Panc1 (cell line): ENCODE results near the gene HAPLN1. TPM values are rescaled to one million over a fixed set of nuclear protein-coding genes. Genes with fewer than 3 reads are reported as not detected.

ENCODE experiments used
- ATAC-seq: fragments of 200-7000 bp; cut with Tn5 transposase; 2 replicates; pipeline ENCODE4 v1.9.1; 2020; ENCODE audit warnings: mild to moderate bottlenecking, moderate library complexity
- BruUV-seq: library from RNA; stranded (reverse); fragments of 400-500 nt; replicated peaks from 2 replicates; lab custom pipeline; 2021; lab: Mats Ljungman, UMichigan
- CTCF ChIA-PET: fragments of 300-600 bp; sonication (Branson Sonifier 250); formaldehyde crosslinking; loops from one replicate; lab custom pipeline; 2022; ENCODE audit warnings: antibody characterized with exemption; lab: Charles Lee
- POLR2A ChIA-PET: fragments of 300-600 bp; sonication (Branson Sonifier 250); formaldehyde crosslinking; loops from one replicate; lab custom pipeline; 2022; ENCODE audit warnings: antibody characterized with exemption; lab: Charles Lee
- DNase-seq: peaks from one replicate; pipeline ENCODE4 v3.0.0-alpha.2; 2010; ENCODE audit warnings: low read depth, low spot score
- H3K27ac ChIP-seq: 2 replicates; pipeline ENCODE4 v1.5.1; 2011; ENCODE audit warnings: mild to moderate bottlenecking, low read length, inconsistent platforms
- H3K27me3 ChIP-seq: fragments of 200-500 bp; sonication (Bioruptor generic); 2 replicates; pipeline ENCODE4 v1.6.0; 2014; ENCODE audit warnings: low read length, inconsistent platforms; ENCODE audit not compliant: control insufficient read depth, insufficient read depth
- H3K36me3 ChIP-seq: fragments of 200-500 bp; sonication (Bioruptor generic); 2 replicates; pipeline ENCODE4 v1.5.1; 2014; ENCODE audit warnings: inconsistent platforms, mild to moderate bottlenecking, low read length, moderate library complexity; ENCODE audit not compliant: control insufficient read depth, insufficient read depth
- H3K4me1 ChIP-seq: 2 replicates; pipeline ENCODE4 v1.5.1; 2011; ENCODE audit warnings: inconsistent platforms, mild to moderate bottlenecking, low read length, moderate library complexity; ENCODE audit not compliant: control insufficient read depth, insufficient read depth
- H3K4me3 ChIP-seq, 2 experiments: 2 replicates each; pipeline ENCODE4 v1.5.1; 2011 to 2012; ENCODE audit warnings: low read depth in 2 of 2, low read length in 2 of 2, mild to moderate bottlenecking in 2 of 2, inconsistent platforms in 1 of 2, moderate library complexity in 1 of 2
- H3K9me3 ChIP-seq: fragments of 200-500 bp; sonication (Bioruptor generic); 2 replicates; pipeline ENCODE4 v1.5.1; 2014; ENCODE audit warnings: low read depth, mild to moderate bottlenecking, inconsistent platforms, low read length, moderate library complexity; ENCODE audit not compliant: control insufficient read depth, insufficient read depth
- CTCF ChIP-seq: fragments of 450-650 bp; IDR thresholded peaks from 2 replicates; pipeline ENCODE4 v1.5.1; 2017; ENCODE audit warnings: mild to moderate bottlenecking
- POLR2AphosphoS5 ChIP-seq: IDR thresholded peaks from 2 replicates; pipeline ENCODE4 v1.6.1; 2012; ENCODE audit warnings: mild to moderate bottlenecking, low read depth, low read length, moderate library complexity
- REST ChIP-seq, 2 experiments: IDR thresholded peaks; 2 replicates each; pipeline ENCODE4 v1.6.1; 2011 to 2012; ENCODE audit warnings: low read depth in 2 of 2, control low read depth in 1 of 2, low read length in 1 of 2, mild to moderate bottlenecking in 1 of 2, moderate library complexity in 1 of 2; ENCODE audit not compliant: insufficient read depth in 1 of 2
- SIN3A ChIP-seq: IDR thresholded peaks from 2 replicates; pipeline ENCODE4 v1.6.1; 2012; ENCODE audit warnings: low read depth, mild to moderate bottlenecking, low read length, moderate library complexity, borderline replicate concordance; ENCODE audit not compliant: insufficient read depth
- TCF7L2 ChIP-seq: IDR thresholded peaks from 2 replicates; pipeline ENCODE4 v1.6.1; 2011; ENCODE audit warnings: mild to moderate bottlenecking, low read depth, low read length, inconsistent platforms
- in situ Hi-C: cut with HindIII; loops from 2 replicates; pipeline ENCODE4 v1.10.0; 2016; ENCODE audit warnings: low sequenced_read_pairs, low pct_unique_long_range_greater_than_20kb
- intact Hi-C: fragments of 100-400 bp; cut with micrococcal nuclease; formaldehyde crosslinking; loops from one replicate; pipeline ENCODE4 v1.10.0; 2022; ENCODE audit not compliant: unreplicated experiment
- total RNA-seq: library from RNA; stranded (reverse); gene quantifications from one replicate; pipeline ENCODE4 v1.2.1, GENCODE V29; 2021; ENCODE audit not compliant: unreplicated experiment

Gene HAPLN1
- total RNA-seq, 1 experiment from 2014 or later = 0.13 TPM

- Histone ChIP-seq H3K27me3 (no peaks in the 10 kb centered on the region), H3K27ac (no peak overlapping the region), H3K36me3 (no peaks in the 10 kb centered on the region), H3K4me3 (no peak overlapping the region), H3K4me1 (no peaks in the 10 kb centered on the region), H3K9me3 (no peaks in the 10 kb centered on the region)
- in situ Hi-C loops (no loop called here), intact Hi-C loops (no loop called here)
- TF ChIP-seq TCF7L2 = no peak
- TF ChIP-seq REST (IDR thresholded peaks at IDR 0.05; ENCODE audit: insufficient read depth in 1 of 2, low read depth in 2 of 2, low read length in 1 of 2) = no peak
- TF ChIP-seq CTCF = no peak
- no peak for TF ChIP-seq SIN3A
- TF ChIP-seq POLR2AphosphoS5 = no peak
- ChIA-PET POLR2A (no interaction called here), CTCF (no interaction called here)
- BruUV-seq = no TSS peak
- no peak for DNase-seq
- ATAC-seq = no peak
Measured at GRCh38 chr5:83633285-83633684, 87.4 kb downstream of the HAPLN1 start.

GRCh38 chr5:83632874-83633273 is 87.8 kb downstream of the HAPLN1 start:
- CTCF ChIA-PET = no interaction called here
- intact Hi-C loops = no loop called here

More at GRCh38 chr5:83632874-83633273, 87.8 kb downstream of the HAPLN1 start:
- TF ChIP-seq TCF7L2 (no peak), POLR2AphosphoS5 (no peak), SIN3A (no peak), REST (IDR thresholded peaks at IDR 0.05; ENCODE audit: insufficient read depth in 1 of 2, low read depth in 2 of 2, low read length in 1 of 2) (no peak), CTCF (no peak)
- Histone ChIP-seq H3K9me3 (no peaks in the 10 kb centered on the region), H3K27me3 (no peaks in the 10 kb centered on the region), H3K4me3 (no peak overlapping the region), H3K27ac (no peak overlapping the region), H3K36me3 (no peaks in the 10 kb centered on the region), H3K4me1 (no peaks in the 10 kb centered on the region)
- ATAC-seq (no peak; the same call in 1 of the 2 replicates), DNase-seq (no peak)
- in situ Hi-C loops = no loop called here
- no TSS peak for BruUV-seq
- POLR2A ChIA-PET = no interaction called here
